T-helper 22 cell (primary cell): ENCODE results near the gene GSG1L.

Source experiments
- DNase-seq: peaks from one replicate; pipeline ENCODE4 v3.0.0-alpha.2; 2020; ENCODE audit warnings: low read depth

GSG1L gene

DNA sequence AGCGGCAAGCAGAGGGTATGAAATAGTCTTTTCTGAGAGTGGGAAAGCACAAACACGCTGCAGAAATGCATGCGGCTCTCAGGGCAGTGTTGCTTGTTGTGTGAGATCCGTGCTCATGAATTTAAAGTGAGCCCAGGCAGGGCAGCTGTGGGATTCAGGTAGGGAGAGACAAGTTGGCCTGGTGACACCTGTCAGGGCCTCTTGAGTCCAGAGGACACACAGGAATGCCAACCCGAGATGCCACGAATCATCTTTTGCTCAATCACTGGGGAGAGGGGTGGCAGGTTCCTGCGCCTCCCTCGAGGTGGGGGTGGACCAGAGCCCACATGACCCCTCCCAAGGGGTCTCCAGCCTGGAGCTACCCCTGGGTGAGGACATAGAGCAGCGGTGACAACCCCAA is 211.9 kb downstream of the GSG1L start:
- no peak for DNase-seq

DNA sequence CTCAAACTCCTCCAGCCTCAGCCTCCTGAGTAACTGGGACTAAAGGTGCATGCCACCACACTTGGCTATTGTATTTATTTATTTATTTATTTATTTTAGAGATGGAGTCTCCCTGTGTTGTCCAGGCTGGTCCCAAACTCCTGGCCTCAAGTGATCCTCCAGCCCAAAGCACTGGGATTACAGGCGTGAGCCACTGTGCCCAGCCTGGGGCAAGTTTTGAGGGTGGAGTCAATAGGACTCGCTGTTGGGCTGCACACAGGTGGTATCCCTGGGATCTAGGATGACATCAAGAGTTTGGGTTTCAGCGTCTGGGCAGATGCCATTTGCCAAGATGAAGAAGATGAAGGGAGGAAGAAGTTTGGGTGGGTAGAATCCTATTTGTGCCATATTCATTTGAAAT is 213.9 kb downstream of the GSG1L start:
- DNase-seq: no peak

DNA sequence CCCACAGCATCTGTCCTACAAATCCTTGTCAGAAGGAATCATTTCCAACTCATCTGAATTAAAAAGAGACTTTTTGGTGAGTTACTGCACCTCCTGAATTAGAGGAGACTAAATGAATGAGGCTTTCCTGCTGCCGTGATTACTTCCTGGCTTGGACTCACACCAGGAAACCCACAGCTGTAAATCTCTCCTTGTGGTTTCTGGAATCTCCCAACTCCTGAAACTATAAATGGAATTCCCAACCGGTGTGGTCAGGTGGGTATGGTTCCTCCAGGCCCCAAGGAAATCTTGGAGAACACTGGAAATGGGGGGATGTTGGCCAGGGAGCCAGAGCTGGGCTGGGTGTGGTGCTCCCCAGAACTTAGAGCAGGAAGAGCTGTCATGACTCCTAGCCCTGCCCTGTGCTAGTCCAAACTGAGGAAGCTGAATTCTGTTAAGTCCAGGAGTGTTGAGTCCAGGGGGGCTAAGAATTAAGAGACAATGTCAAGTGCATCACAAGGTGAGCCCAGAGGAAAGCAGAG is 216.4 kb downstream of the GSG1L start:
- no peak for DNase-seq

DNA sequence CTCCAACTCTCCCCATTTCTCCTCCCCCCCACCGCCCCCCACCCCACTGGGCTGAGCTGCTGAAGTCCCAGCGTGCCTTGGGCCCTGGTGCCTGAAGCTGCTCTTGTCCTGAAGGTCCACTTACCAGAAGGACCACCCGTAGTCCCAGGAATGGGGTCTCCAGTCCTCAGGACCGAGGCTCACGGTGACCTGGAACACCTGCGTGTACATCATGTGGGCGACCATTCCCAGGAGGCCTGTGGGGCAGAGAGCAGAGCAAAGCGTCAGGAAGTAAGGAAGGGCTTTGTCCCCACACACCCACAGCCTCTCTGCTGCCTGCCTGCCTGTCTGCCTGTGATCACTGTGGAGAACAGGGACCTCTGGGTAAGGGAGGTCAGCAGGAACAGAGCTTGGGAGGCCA is 218.7 kb downstream of the GSG1L start:
- DNase-seq: no peak

DNA sequence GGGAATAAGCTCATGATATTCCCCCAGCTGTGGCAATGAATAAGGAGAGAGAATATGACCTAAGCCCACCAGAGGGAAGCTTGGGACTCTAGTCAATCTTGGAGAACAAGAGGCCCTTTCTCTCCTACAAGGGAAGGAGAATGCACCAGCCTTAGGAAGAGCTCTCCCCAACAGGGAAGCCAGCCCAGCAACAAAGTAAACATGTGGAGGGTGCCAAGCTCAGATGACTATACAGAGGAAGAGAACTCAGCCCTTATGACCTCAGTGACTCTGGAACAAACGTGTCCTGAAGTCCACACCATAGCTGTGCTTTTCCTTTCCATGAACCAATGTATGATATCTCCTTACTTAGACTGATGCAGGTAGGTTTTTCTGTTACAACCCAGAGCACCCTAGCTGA is 219.7 kb downstream of the GSG1L start:
- no peak for DNase-seq

DNA sequence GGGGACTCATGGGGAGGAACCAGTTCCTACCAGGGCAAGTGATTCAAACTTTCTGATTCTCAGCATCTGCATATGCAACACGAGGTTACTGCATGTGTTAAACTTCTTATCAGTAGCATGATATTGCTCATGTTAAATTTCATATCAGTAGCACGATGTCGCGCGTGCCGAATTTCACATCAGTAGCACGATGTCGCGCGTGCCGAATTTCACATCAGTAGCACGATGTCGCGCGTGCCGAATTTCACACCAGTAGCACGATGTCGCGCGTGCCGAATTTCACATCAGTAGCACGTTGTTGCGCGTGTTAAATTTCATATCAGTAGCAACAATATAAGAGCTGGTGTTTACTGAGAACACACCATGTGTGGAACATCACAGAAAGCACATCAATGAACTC is 221.6 kb downstream of the GSG1L start:
- DNase-seq: no peak

DNA sequence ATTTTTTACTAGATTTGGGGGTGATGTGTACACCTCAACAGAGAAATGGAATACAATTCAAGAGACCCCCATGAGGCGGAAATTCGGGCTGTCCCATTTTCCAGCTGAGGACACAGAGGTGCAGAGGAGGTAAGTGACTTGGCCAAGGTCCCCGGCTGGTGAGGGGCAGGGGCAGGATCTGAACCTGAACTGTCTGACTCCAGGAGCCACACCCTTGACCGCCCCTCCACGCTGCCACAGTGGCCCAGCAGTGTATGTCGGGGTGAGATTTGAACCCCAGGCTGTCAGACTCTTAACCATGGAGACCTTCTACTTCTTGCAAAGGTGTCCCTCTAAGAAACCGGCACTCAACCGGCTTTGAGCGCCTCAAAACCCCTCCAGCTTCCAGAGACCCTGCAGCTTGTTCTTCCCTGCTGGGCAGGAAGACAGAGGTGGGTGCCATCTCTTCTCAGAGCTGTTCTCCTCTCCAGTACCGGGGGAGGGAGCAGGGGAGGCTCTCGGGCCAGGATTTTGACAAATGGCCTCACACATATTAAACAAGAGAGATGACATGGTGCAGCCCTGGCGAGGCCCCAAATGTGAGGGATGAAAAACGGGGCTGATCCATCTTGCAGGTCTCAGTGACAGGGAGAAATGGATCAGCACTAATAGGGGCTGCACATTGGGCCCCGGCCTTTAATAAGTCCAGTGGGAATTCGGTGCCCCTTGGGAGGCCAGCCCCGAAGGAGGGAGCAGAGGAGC is 222.3 kb downstream of the GSG1L start:
- no peak for DNase-seq

DNA sequence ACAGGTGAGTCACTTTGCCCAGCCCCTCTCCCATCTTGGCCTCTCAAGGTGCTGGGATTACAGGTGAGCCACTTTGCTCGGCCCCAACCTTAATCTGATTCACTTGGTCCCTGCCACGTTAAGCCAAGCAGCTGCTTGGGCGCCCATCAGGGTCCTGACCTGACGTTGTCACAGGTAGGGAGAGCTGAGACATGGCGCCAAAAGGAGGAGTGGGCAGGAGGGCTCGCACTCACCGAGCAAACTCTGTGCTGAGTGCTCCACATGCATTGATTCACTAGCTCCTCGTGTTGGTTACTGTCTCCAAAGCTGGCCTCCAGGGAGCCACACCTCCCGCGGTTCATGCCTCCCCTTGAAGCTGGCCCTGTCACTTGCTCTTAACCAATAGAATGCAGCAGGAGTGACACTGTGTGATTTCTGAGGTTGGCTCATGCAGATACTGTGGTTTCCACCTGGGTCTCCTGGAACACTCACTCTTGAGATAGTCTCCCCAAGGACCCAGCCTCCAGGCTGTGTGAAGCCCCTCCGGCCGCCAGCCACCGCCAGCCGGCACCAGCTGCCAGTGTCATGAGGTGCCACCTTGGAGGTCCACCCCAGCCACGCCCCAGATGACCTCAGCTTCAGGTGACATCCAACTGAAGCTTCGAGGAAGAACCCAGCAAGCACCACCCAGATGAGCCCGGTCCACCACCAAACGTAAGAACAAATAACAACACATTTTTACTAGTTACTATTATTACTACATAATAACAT is 223.0 kb downstream of the GSG1L start:
- no peak for DNase-seq

DNA sequence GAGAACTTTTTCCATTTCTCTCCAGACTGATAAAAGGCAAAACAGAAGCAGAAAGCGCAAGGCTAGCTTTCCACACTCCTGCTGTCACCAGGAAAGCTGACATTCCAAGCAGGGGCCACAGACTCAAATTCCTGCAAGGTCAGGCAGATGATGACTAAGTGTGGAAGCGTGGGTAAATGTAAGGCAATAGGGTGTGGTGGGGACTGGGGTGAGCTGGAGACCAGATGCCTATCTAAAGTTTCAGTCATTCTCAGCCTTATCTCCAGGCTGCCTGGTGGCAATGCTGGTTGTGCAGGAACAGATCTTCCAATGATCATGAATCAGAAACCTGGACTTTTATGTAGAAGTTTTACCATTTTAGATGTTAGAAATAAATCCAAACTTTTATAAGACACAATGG is 224.1 kb downstream of the GSG1L start:
- no peak for DNase-seq

DNA sequence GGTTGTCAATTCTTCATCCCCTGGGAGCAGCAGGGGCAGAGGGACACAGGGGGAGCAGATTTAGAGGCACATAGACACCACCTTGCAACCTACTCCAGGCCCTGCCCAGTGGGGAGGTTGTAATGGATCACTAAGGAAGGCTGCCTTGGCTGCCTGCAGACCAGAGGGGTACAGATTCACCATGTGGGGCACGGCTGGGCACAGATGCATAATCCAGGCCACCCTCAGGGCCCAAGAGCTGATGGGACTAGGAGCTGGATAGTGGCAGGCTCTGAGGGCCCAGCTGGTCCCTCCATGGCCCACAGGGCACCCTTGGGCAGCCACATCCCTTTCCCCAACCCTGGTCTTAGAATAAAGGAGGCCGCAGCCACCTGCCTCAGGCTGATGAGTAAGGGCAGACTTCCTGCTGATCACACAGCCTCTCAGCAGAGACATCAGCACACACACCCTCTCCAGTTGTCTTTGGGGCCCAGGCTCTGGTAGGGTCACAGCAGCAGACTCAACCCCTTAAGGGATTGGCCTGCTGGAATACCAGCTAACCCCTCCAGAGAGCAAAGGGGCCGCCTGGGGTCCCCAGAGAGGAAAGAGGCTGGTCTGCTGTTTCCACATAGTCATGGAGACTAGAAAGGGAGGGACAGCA is 224.9 kb downstream of the GSG1L start:
- no peak for DNase-seq

DNA sequence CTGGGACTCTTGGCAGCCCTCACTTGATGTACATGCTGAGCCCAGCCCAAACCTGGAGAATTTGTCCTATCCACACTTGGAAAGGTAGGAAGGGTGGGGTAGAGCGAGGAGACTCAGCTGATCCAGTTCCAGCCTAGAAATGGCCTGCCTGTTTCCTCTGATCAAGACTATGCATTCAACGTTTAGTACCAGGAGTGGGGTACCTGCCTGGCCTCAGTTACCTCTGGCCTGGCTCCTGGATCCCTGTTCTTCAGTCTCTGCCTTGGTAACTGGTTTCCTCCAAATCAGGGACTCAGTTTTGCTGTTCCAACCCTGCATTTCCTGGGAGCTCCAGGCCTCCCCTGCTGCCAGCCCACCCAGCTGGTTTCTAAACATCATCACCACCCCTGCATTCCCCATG is 233.5 kb downstream of the GSG1L start:
- DNase-seq: no peak

DNA sequence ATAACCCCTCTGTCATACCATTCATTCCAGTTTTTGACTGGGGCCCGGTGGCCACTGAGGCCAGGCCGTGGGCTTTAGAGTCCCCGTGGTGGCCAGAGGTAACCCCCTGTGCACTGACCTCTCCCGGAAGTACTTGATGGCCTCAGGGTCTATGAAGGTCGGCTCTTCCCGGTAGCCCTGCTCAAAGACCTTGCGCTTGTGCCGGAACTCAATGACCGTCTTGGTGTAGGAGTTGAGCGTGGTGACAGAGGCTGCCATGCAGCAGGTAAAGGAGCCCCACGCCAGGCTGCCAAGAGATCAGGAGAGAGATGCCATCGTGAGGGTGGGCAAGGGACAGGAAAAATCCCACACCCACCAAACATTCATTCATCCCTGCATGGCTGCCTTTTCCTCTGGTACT is 234.8 kb downstream of the GSG1L start:
- DNase-seq: no peak

DNA sequence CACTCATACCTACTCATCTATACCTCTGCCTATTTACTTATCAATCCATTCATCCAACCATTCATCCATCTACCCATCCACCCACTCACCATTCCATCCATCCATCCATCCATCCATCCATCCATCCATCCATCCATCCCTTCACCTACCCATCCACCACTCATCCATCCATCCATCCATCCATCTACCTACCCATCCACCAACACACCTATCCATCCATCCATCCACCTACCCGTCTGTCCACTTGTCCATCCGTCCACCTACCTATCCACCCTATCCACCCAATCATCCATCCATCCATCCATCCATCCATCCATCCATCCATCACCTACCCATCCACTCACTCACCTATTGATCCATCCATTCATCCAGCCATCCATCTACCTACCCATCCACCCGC is 235.7 kb downstream of the GSG1L start:
- DNase-seq: no peak

DNA sequence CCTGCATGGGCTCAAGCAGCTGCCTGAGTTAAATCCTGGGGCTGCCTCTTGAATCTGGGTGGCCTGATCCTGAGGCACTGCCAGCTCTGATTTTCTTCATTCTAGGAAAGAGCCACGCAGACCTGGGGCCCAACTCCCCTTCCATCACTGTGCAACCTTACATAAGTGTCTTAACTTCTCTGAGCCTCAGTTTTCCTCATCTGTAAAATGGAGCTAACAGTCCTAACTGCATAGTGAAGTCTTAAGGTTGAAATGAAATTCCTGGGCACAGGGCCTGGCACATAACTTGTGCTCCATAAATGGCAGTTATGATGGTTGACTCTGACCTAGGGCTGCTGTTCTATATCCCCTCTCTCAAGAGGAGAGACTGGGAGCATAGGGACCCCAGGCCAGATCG is 236.6 kb downstream of the GSG1L start:
- no peak for DNase-seq

DNA sequence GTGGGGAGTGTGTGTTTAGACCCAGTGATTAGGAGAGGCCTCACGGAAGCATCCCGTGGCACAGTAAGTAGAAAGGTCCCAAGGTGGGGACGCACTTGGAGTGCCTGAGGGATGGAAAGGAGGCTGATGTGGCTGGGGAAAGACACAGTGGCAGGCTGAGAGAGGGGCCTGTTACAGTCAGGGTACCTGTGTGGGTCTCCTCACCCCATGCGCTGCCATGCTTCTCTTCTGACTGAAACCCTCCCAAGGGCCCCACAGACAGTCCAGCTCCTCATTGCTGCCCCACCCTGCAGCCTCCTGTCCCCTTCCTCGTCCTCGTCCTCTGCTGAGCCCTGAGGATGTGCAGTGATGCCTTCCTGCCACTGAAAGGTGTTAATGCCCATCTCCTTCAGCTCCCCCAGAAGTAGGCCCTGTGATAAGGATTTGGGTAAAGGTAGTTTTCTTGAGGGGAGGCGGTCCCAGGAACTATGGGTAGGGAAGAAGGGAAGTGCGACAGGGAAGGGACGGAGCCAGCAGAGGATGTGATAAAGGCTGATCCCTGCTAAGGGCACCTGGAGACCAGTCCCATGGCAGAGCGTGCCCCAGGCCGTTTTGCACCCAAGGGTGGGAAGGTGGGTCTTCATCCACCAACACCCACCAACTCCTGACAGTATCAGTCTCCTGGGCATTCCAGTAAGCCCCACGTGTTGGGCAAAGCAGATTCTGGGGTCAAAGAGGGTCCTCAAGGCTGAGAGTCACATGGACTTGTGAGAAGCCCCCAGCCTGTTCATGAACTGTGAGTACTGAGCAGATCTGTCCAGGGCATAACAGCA is 237.2 kb downstream of the GSG1L start:
- no peak for DNase-seq

DNA sequence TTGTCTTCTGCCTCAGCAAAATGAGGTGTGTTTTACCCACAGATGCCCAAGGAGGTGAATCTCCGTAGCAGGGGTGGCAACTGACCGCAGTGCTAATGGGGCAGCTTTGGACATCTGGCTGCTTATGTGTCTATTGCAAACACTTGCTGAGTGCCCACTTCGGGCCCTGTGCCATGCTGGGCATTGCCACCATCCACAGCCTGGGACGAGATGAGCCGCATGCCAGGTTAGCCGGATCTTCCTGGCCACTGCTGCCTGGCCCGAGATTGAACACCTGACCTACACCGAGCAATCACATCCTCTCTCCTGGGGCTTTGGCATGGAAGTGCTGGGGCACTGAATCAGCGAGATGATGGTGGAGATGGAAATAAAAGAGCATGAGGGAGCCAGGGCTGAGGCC is 238.7 kb downstream of the GSG1L start:
- no peak for DNase-seq

DNA sequence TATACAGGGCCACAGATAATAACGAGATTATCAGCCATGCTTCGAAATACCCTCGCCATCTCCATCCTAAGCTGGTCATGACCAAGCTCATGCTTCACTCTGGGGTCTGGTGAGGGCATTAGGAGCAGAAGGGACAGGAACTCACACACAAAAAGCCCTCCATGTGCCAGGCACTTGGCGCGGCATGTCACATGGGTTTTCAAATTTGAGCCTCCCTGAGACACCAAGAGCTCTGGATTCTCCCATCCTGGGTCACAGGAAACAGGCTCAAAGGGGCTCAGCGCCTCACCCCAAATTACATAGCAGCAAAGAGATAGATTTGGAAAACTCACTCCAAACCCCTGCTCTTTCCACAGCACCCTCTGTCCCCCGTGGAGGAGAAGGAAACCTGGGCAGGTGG is 239.5 kb downstream of the GSG1L start:
- DNase-seq: no peak

DNA sequence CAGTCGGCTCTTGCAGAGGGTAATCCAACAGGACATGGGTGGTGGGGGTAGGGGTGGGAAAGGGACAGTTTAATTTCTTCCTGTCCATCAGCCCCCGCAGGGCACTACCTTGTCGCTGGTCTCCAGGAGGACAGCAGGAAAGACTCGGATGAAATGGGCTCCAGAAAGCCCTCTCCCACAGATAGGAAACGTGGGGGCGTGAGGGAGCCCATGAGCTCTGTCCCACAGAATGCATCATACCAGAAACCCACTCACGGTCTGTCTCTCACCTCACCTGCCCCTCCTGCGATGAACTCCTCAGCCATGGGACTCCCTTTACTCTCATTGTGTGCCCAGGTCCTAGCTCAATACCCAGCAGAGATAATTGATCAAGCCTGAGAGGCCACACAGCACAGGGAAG is 240.1 kb downstream of the GSG1L start:
- DNase-seq: no peak

DNA sequence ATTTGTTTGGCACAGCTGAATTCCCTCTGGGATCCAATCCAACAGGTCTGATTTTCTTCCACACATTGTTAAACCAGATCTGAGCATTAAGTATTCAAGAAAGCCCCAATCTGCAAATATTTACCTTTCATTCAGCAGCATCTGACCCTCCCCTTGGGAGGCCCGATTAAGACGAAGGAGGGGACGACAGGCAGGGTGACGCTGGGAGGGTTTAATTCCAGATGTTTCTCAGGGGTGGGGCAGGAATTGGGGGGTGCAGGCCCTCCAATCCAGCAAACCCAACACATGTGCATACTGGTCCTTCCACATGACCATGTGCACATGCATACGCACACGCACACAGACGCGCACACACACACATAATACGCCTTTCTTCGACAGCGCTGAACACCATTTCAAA is 240.5 kb downstream of the GSG1L start:
- DNase-seq: no peak

DNA sequence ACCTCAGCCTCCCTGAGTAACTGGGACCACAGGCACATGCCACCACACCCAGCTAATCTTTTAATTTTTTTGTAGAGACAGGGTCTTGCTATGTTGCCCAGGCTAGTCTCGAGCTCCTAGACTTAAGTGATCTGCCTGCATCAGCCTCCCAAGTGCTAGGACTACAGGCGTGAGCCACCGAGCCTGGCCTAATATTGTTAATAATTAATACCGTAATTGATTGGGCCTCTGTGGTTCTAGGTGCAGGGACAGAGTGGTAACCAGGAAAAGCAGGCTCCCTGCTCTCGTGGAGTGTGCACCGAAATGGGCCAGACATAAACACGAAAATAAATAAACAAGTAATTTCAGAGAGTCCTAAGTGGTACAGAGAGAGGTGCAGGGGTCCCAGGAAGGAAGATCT is 241.0 kb downstream of the GSG1L start:
- DNase-seq: no peak

DNA sequence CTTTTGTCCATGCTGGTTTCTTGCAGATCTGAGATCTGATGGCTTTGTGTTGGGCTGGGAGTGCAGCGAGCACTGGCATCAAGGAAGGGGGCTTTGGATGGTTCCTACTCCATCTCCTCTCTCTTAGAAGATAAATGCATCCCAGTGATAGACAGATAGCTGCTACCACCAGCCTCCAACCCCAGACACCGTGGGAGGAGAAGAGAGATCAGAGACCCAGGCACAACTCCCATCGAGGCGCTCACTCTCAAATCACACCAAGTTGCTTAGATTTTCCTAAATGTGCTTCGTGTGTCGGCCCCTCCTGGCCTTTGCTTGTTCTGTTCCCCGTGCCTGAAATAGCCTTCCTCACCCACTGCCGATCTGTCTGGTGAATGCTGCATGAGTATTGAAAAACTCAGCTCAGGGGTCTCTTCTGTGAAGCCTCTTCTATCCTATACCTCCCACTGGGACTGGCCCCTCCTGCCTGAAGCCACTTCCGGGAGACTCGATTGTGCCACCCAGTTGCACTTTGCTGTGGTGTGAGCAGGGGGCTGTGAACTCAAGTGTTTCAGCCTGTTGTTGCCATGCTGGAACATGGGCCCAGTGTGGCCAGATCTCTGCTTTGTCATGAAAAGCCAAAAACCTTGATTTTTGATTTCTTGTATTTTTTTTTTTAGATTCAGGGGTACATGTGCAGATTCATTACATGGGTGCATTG is 242.7 kb downstream of the GSG1L start:
- DNase-seq: no peak
